ENCODE measurements around the gene MACROD2.

MACROD2 gene

DNA sequence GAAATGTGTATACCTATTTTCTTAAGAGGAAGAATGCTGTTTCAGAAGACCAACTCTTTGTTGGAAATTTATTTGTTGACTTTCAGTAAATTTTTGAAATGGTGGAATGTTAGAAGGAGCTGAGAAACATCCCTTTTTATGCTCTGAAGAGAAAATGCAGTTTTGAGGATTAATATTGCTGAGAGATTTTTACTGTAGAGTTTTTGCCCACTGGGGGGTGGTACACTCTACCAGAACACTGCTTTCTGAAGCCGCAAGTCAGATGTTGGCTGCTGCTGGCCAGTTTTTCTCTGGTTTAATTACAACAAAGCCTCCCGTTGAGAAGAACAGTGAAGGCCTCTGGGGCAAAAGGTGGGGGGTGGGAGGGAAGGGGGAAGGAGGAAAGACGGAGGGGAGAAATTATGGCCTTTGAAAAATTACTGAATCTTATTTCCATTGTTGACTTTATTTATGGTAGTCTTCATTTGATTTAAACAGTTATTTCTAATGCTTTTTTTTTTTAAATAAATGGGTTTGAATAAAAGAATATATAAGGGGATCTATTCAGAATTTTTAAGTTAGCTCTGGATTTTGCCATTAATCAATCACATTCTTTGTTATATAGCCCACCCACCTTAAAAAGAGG, 339.1 kb downstream of the MACROD2 start:
- no peak for DNase-seq (ENCODE audit: low read depth, low spot score)

DNA sequence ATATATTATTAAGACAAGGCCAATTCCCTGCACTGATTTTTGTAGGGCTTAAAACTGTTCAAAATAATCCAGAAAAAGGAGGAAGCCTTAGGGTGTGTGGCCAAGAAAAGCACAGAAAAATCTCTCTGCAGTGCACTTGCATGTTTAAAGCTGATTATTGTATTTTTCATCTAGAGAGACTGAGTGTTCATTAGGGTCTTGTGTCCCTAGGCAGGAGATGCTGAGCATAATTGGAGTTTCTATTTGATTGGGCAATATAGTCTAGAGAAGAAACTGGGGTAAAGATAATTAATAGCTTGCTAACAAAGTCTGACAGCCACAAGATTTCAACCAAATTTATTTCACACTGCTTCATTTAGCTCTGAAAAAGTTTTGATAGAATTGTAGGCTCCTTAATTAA, 339.7 kb downstream of the MACROD2 start:
- DNase-seq (ENCODE audit: low read depth, low spot score), result no peak

DNA sequence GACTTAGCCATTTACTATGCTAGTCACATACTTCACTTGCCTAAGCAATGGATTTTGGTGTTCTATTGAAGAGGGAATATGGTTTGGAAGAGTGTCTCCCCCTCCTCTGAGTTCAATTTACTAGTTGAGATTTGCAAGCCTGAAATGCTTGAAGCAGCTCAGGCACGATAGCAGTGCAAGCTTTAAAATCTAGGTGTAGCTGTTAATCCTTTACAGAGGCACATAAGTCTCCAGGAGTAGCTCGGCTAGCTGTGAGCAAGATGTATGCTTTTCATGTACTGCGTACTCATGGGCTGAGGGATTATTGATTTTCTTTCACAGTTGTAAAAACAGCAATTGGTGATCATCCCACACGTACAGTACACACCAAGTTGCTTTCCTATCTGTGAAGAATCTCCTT, 341.4 kb downstream of the MACROD2 start:
- DNase-seq (ENCODE audit: low read depth, low spot score), result no peak

DNA sequence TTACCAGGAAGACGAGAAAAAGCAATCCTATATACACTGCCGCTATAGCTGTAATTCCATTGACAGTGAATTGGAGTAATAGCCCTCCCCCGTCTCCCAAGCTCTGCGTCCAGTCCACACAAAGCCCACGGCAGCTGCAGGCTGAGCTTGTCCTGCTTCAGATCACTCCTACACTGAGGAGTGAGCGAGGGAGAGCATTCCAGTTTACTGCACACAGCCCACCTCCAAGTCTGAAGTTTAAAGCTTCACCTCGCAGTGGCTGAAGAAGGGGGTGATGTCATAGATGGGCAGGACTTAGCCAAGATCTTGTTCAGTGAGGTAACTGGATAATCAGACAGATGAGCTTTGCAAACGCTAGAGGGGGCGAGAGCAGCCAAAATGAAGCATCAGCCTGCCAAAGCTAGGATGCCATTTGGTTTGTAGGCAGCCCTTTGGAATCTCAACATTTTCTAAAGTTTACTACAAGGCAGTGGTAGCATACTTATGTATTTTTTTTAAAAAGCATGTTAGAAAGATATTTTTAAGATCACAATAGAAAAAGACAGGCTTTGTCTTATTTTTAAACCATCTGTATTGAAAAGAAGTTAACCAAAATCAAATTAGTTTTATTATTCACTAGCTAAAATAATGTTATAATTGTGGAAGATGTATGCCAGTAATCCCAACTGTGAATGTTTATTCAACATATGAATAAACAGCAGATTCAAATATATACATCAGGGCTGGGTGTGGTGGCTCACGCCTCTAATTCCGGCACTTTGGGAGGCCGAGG, 342.3 kb downstream of the MACROD2 start, which contains the start of gene FLRT3:
FLRT3 (minus strand) TSS at position 213 of the 772 bp plus-strand sequence. CDS start 10,106 bp downstream, outside the sequence.
- no peak for DNase-seq (ENCODE audit: low read depth, low spot score)

DNA sequence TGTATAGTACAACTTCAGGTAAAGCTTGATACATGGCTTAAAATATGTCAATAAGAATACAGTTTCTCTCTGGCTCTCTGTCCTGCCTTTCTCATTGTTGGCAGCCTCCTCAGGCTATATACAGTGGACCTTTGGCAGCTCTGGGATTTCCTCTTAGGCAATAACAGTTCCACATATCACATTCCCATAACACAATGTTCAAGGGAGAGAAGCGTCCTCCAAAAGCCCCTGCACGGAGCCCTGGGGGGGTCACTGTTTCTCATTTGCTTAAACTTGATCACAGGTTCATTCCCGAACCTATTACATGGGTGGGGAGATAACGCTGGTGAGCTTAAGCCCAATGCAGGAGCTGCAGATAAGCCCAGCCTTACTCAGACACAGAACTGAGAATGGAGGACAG, 346.5 kb downstream of the MACROD2 start:
- no peak for DNase-seq (ENCODE audit: low read depth, low spot score)

DNA sequence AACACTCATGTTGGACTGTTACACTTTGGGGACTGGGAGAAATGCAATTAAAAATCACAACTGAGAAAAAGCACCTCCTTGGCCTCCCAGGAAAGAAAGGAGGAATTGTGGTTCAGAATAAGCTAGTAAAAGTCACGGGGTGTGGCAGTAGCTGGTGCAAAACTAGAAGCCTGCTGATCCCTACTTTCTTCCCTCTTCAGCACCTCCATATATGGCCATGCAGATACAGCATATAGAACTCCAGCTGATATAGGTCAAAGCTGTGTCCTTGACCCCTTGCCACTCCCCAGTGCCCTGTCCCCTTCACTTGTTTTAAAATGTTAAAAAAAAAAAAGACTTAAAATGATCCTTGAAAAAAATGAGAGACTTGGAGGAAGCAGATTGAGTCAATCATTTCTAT, 347.6 kb downstream of the MACROD2 start:
- DNase-seq (ENCODE audit: low read depth, low spot score), result no peak

DNA sequence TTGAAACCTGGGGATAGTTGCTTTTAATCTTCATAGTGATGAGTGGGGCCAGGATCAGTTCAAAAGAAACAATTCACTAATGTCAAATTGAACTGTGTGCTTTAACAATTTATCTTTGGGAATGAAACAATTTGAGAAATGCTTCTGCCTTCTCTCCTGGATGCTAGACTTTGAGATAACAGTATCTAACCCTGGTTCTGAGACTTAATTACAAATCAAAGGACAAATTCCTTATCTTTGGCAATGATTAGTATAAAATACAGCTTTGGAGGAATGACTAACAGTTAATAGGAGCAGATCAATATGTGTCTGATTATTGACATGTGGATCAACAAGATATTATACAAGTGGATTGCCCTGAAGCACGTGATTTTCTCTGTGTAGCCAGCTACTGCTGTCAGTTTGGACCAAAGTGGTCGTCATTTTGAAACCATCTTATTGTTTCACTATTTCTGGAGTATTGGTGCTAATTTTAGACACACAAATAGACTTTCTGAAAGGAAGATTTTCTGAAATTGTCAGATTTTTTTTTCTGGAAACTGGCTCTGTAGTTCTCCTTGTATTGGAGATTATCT, 348.3 kb downstream of the MACROD2 start:
- DNase-seq (ENCODE audit: low read depth, low spot score), result no peak

DNA sequence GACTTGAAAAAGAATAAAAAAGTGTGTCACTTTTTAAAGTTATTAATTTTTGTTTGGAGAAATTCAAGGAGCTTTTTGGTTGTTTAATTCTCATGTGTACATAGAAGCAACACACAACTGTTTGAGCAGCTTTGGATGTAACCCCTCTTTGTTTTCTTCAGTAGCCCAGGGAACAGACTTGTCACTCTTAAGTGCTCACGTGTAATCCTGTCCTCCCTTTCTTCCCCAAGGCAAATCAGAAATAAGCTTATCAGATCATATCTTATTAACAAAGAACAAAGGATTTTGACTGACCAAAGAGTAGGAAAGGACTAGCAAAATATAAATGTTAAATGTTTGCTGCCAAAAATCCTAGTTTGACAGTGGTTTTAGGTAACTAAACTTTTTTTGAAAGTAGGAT, 349.4 kb downstream of the MACROD2 start:
- DNase-seq (ENCODE audit: low read depth, low spot score), result no peak

DNA sequence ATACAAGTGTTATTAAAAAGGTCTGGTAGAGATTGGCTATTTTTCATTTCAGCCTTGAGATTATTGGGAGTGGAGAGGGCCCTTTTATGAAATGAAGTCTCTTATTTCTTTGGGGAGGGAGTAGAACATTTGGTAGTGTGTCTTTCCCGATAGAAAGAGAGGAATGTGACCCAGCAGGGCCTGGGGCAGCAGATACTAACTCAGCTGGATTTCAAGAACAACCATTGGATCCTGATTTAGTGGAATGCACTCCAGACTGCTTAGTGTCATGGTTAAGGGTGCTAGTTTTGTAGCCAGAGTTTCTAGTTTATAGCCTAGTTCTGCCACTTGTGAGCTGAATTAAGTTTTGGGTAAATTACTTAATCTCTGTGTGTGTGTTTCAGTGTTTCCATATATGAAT, 360.5 kb downstream of the MACROD2 start:
- DNase-seq (ENCODE audit: low read depth, low spot score), result no peak

DNA sequence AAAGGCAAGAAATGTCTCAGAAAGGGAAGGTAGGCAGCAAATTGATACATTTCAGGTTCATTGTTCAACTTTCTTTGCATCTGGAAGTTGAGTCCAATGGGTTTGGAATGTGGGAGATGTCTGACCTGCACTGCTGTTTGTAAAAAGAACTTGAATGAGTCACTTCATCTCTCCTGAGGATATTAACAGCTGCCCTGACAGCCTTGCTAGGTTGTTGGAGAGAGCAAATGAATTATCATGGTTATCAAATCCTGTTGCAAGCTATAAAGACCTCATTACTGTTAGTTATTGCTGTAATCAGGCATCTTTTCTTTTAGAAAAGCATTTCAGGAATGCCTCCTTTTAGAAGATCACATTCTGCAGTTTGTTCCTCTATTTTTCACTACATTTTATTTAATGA, 365.1 kb downstream of the MACROD2 start:
- no peak for DNase-seq (ENCODE audit: low read depth, low spot score)

DNA sequence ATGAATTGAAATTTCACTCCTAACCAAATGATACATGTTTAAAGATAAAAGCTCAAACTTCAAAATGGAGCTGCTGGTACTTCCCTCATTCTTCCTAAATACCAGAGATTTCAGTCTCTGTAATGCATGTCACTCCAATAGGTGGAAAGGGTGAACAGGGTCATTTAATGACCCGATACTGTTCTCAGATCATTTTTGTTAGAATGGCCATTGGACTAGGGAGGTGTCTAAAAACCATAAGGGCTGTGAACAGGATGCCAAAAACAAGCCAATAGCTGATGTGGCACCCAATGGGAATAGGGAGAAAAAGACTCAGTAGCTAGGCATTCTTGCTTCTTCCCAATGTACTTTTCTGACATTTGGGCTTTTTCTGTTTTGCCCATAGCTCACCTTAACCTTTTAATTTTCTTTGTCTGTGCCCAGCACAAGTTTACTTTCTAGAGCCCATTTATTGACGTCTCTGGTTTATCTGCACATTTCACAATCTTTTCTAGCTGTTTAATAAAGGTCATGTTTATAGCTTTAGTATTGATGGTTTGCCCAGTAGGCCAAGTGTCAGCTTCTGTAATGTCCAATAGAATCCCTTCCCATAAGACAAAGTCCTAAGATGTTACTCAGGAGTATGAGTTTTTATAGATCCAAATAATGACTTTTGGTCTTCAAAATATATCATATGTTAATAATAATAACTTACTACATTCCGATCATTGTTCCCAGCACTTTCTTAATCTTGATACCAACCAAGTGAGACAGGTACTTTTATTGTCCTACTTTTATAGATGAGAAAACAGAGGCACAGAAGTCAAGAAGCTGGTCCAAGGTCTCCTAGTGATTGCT, 366.4 kb downstream of the MACROD2 start:
- no peak for DNase-seq (ENCODE audit: low read depth, low spot score)

DNA sequence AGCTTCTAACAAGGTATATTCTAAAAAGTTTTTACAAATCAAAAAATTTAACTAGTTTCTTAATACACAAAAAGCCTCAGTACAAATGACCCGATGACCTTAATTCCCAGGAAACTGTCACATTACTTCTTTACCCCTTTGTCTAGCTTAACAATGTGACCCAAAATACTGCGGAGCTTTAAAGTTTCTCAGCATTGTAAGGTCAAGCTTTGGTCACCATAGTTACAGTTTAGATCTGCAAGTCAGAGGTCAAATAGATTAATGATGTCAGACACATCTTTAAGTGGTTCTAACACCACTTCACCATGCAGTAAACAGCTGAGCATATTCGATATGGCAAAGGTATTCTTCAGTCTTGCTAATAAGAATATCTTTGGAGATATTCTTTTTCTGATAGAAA, 378.9 kb downstream of the MACROD2 start:
- no peak for DNase-seq (ENCODE audit: low read depth, low spot score)

DNA sequence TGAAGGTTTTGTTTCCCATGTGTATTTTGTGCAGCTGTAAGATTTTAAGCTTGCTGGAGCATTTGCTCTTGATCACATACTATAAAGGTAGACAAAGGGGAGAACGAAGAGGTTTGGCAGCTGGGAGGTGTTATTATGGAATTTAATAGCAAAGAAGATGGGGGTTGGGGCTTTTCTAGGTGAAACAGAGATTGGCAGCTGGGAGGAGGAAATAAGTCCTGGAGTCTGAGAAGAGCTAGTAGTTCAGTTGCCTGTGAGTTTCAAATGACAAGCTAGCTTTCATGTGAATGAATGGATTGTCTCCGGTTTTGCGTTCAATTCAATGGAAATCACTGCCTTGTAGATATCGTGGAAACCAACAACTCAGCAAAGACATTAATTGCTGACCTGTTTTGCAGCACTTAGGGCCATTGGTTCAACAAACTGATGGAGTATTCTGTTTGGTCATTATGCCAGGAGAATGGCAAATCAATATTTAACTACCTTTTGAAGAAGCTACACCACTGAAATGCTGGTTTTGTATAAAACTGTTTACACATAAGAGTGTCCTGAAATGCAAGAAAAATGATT, 380.2 kb downstream of the MACROD2 start:
- DNase-seq (ENCODE audit: low read depth, low spot score), result no peak

DNA sequence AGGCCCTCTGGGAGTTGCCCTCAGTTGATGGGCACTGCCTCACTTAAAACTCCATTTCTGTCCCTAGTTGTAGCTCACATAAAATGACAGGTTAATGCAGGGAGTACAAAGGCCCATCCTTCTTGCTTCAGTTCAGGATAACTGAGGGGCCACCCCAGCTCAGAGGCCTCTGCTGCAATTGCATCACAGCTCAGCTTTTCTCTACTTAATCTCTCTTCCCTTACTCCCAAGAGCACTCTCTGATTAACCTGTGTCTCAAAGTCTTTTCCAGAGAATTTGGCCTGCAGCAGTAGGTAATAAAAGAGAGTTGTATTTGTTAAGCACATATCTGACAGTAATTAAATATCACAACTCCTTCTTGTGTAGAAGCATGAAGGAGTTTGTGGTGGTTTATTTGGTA, 383.0 kb downstream of the MACROD2 start:
- DNase-seq (ENCODE audit: low read depth, low spot score), result no peak

DNA sequence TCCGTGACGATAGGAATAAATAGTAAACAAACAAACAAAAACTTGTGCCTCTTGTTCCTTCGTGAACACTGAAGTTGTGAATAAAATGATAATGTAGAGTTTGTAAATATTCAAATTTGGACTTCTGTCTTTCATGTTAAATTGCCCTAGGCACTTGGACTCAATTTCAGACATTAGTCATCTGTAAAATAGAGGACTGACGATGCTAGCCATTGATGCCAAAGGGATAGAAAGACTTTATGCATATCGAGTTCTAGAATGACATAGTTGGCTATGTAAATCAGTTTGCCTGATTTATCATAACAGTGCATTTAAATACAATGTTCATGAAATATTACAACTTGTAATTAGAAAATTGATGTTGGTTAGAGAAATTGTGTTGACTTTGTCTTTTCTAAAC, 388.0 kb downstream of the MACROD2 start:
- no peak for DNase-seq (ENCODE audit: low read depth, low spot score)

DNA sequence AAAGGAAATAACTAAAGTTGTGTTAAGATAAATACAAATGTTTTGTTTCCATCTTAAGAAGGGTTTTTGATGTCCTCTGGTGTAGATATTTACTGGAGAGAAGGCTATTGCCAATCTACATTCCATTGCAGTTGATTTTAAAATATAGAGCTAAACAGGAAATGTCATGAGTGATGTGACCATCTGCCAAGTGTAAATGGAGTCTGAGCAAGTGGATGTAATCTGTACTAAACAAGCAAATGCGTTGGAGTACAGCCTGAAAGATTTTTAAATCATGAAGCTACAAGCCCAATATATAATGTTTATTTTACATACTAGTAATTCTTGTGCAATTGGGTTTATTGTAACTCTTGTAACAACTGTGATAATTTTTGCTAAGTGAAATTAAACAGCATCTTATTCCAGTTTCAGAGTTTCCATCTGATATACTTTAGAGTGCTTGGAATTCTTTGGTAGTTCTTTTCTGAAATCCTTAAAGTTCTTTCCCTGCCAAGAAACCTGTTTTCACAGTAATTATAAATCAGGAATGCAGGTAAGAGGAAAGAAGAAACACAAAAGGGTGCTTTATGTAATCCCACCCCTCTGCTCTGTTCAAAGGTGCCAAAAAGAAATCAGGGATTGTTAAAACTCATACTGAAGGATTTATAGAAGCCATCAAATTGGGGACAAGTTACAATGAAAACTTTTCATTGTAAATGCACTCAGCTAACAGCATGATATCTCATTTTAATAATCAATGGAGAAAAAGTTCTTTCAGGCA, 389.3 kb downstream of the MACROD2 start:
- no peak for DNase-seq (ENCODE audit: low read depth, low spot score)

DNA sequence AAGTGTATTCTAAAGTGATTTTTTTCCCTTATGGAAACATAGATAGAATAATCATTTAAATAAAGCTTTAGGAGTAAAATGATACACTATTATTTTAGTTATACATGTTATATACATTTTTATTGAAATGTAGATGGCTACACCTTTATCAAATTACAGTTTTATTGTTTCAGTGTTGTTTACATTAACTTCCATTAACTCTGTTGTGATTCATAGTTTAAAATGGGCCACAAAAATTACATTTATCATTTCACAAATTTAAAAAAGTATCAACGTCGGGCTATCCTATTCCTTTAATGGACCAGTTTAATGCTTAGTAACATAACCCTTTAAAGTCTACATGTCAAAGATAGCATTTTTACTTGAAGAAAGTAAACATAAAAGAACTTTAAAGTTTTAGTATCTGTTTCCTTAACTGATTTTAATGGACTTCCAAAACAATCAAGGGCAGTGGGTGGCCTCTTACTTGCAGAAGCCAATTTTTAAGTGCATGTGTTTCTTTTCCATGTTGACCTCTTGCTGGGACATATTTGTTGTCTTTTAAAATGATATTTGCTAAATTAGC, 389.9 kb downstream of the MACROD2 start:
- no peak for DNase-seq (ENCODE audit: low read depth, low spot score)

DNA sequence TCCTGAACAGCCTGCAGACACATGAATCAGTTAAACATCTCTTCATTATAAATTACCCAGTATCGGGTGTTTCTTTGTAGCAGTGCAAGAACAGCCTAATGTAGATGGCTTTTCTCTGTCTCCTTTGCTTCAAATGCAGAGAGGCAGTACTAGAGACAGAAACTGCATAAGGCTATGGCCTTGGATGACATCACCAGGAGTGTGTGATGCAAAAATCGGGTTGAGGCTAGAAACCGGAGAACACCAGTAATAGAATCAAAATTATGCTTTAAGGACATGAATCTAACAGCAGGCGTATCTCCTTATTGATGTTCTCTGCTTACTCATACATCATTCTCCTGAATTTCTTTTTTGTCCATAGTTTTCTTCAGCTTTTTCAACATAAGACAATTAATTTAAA, 391.4 kb downstream of the MACROD2 start:
- DNase-seq (ENCODE audit: low read depth, low spot score), result no peak

DNA sequence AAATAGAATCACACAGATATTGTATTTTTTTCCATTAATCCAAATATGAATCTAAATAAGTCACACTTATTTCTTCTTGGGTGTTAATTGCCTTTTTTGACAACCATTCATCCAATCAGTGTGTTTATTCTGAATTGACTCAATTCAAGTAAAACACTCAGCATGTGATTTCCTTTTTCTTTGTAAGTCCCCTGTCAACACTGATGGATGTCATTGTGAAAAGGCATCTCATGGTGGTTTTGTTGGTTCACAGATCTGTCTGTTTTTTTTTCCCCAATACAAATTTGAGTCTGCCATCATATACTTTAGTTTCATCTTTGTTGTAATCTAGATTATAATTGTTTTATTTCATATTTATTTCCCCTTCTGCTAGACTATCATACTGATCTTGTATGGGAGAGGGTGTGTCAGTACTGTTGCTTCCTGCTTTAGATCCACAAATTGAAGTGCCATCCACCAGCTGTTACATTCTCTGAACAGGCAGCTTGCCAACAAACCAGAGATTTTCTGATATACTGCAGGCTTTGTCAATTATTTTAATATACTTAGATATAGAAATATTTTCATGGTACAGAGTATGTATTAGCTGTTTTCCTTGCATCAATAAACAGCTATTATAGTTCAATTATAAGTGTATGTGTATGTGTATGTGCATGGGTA, 406.3 kb downstream of the MACROD2 start:
- no peak for DNase-seq (ENCODE audit: low read depth, low spot score)

DNA sequence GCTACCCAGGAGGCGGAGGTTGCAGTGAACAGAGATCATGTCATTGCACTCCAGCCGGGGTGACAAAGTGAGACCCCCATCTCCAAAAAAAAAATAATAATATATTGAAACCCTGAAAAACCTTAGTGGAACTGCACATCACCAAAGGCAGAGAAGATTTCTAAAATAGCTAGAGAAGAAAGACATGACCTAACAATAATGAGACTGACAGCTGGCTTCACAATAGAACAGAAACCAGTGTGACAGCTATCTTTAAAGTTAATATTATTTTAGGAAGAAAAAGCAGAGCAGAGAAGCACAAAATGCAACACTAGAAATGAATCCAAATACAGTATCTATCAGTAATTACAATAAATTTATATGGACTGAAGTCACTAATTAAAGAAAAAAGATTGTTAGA, 409.2 kb downstream of the MACROD2 start:
- DNase-seq (ENCODE audit: low read depth, low spot score), result no peak
